Inflammatory macrophage treated with lipopolysaccharide for 4 hours (primary cell): ENCODE data around the gene AGPAT4.

Experiments
- DNase-seq: peaks from one replicate; pipeline ENCODE4 v3.0.0-alpha.2; 2020

The AGPAT4 gene

DNA sequence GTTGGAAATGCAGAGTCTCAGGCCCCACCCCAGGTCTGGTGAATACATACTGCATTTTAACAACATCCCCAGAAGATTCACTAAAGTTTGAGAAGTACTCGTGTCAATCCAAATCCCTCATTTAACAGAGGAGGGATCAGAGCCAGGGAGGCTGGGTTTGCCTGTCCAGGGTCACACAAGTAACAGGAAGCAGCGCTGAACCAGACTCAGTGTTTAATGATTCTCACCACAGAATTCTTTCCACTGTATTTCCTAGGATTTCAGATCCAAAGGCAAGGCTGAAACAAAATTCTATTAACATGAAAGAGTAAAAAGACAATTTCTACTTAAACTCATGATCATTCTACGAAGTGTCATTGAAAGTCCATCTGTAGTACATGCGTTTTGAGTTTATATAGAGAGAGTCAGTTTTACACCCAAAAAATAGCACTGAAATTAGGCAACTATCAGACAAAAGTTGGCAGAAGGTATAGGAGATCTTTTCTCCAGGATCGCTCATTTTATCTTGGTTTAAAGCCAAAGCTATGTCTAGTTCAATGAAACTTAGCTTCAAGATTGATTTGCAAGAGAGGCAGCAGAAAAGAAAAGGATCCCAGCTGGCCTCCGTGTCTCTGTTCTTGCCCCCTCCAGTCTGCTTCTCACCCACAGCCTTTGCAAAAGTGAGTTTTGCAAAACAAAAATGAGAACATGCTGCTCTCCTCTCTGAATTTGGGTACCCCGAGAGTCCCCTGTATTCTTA, 6.0 kb upstream of the AGPAT4 start:
- no peak for DNase-seq

DNA sequence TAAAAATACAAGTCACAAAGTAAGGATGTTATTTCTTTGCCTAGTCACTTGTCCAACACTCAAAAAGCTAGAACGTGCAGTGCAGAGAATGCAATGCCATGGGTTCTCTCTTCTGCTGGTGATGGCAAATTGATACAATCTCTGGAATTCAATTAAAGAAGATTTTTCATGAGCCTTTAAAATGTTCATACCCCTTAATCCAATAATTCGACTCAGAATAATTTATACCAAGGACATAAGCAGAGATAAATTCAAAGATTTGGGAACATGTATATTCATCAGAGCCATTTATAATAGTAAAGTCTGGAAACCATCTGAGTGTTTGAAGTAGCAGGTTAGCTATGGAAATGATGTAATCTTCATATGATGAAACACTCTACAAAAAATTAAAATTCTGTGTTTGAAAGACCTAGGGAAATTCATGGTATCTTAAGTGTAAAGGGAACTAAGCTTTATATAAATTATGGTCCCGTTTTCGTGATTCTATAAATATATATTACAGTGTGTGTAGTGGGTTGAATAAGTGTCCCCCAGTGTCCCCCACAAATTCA, 2.8 kb upstream of the AGPAT4 start:
- no peak for DNase-seq

DNA sequence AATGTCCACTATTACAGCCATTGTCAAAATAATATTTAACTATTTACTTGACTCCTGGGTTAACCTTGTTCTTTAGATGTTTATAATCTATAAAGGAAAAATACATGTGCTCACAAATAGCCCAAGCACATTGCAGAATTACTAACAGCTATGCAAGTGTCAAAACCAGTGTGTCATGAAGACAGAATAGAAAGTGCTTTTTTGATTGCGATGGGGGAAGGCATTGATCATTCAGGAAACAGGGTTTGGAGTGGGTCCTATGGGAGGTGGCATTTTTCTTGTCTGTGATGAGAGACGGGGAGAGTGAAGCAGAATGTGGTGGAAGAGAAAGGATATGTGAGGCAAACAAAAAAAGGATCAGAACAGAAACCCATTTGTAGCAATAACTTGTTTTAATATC, 1.0 kb upstream of the AGPAT4 start:
- DNase-seq: peak; percentile 11

DNA sequence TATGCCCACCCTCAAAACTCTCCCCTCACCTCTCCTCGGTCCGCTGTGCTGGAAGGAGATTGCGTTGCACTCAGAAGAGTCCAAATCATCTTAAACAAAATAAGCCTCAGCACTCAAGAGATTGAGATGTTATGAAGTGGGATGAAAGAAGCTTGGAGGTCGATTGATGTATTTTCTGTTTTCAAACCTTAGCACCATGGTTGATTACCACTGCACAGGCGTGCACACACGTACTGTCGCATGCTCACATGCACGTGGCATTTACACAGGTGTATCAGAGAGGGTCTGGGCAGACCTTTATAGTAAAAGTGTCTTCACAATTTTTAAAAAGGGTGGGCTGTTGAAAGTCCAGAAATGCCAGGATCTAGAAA, 612 bp upstream of the AGPAT4 start:
- no peak for DNase-seq

DNA sequence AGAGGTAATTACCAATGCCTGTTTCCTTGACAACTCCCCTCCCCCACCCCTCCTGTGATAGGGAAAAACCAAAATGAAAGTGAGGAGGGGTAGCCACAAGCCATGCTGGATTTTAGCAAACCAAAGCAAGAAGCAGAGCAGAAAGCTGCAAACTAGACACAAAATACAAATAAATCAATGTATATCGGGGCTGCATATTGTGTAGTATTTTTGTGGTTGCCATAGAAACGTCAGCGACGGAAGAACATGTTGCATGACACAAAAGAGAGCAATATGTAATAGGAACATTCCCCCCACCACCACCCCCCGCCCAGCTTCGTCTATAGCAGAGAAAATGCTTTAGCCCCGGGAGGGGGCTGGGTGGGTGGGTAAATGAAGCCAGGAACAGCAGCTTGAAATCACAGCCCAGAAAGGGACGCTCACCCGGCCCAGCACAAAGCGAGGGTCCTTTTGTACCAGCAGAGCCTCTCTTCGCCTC, 548 bp downstream of the AGPAT4 start:
- DNase-seq: peak; percentile 37

DNA sequence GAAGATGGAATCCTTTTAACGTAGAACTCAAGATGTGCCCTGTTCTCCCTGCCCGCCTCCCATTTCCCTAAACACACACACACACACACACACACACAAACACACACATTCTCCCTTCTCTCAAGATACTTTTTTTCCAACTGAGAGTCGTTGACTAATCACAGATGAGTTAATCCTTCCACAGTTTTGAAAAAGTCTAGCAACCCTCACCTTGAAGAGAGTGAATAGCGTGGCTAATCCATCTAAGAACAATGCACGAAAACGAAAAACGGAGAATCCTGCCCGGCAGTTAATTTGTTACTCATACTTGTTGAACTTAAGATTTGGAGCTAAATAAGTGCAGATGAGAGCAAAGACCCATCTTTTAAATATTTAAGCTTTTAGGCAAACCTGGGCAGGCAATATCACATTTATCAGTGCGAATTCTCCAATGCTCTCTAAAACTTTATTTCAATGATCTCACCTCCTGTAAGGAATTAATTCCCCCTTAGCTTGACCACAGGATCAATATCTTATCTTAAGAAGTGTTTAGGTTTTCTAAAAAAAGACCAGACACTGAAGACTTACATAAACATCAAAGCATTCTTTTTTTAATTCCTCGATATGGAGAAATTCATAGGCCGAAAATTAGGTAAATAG, 1.1 kb downstream of the AGPAT4 start:
- peak; percentile 11 for DNase-seq

DNA sequence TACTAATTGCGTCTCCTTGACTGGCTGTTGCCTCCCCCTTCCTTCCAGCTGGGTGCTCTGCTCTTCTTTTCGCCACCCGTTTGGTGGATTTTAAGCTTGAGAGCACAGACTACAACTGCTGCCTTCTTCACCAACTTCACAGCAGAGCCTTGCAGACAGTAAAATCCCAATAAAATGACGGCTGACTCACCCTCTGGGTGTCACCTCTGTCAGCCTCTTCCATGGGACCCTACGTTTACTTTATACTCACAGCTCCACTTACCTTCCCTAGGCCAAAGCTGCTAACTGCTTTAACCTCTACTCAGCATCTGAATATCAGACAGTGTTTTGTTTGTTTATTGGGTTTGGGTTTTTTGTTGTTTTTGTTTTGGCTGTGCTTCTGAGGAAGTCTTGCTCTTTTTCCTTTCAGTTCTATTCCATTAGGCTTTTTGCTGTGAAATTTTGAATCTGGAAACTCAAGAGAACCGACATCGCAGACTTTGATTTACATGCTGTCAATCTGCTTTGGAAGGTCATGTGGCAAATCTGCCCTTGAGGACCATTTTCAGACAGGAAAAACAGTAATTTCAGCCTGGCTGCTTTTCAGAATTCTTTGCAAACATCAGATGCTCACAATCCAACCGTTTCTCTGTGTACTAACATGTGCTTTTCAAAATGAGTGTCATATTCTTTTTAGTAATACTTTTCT, 2.4 kb downstream of the AGPAT4 start:
- no peak for DNase-seq

DNA sequence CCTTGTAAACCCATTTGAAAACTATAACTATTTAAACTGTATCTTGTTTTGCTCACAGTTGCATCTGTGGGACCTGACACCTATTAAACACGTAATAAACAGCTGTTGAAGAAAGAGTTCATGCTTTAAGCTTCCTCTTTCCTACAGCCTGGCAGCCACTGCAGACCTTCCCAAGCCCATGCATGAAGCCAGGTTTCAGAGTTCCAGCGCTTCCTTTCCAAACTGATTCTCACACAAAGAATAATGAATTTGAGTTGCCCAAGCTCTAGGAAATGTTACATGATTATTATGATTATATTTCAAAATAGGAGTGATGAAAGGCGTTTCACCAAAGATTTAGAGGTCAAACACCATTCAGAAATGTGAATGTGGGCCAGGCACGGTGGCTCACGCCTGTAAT, 3.7 kb downstream of the AGPAT4 start:
- no peak for DNase-seq

DNA sequence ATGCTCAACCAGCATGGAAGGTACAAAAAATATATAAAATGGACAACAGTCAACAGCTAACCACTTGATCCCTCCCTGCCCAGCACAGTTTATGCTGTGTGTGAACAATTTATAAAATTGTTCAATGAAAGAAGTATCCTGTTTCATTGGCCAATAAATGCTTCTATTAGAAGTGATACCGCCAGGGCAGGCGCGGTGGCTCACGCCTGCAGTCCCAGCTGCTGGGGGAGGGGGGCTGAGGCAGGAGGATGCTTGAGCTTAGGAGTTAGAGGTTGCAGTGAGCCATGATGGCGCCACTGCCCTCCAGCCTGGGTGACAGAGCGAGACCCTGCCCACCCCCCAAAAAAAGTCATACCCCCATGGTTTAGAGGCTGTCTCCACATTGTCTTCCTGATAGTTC, 4.6 kb downstream of the AGPAT4 start:
- DNase-seq: no peak

DNA sequence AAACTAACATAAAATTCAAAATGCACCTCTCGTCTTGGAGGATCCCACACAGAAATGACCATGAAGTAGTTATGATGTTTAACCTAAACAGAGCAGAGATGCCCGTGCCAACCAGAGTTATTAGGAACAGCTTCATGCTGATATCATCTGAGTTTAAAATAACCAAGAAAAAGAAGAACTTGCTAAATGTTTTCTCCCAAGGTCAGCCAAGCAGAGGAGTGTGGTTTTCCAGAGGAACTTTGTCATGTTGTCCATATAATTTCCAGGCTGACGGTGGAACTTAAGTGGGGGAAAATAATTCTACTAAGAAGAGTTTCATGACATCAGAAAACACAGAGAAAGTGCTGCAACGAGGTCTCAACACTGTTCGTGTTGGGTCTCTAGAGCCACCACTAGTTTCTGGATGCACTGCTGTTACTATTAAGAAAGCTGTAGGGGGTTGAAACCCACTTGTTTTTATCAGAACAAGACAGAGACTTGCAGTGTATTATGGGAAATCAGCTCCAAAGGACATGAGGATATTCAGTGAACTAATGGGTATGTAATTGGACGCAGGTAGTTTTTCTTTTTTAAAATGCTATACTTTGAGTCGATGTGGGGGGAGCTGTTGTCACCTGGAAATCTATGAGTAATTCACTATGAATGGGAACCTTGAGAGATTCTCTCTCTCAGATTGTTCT, 5.2 kb downstream of the AGPAT4 start:
- no peak for DNase-seq

DNA sequence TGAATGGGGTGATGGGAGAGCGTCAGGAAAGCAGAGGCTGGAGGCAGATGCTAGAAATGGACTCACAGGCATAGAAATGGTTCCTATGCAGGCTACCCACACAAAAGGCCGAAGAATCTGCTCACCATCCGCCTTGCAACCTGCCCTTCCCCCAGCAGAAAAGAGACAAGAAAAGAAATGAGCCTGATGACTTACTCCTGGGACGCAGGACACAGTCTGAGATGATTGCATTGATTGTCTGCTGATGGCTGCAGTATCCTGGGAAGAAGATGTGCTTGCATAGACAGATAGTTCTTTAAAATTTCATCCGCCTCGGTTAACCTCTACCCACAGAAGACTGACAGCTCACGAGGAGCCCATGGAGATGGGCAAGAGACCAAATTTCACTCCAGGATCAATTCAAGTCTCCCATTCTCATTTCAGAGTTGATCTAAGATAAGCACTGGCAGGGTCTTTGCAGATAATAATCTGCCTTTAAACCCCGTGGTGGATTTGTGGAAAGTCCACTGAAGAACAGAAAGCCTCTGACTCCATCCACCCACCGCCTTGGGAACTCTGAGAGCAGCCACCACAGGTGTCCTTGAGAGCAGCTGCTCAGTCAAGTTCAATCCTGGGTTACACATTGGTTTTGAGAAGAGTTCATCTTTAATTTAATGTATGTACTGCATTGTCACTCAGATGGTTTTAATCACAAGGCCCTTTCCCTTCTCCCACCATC, 7.2 kb downstream of the AGPAT4 start:
- DNase-seq: no peak

DNA sequence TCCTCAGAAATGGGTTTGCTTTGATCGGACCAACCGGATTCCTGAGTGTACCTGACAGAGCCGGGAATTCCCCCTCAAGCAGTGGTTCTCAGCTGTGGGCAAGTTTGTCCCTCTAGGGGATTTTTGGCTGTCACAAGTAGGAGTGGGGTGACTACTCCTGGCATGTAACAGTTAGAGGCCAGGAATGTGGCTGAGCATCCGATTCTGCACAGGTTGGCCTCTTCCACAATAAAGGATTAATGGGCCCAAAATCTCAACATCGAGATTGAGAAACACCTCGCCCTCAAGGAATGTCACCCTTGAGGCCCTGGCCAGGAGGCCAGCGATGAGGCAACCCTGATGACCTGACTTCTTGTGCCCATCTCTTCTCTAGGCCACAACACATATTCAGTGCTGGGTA, 7.9 kb downstream of the AGPAT4 start:
- DNase-seq: no peak

DNA sequence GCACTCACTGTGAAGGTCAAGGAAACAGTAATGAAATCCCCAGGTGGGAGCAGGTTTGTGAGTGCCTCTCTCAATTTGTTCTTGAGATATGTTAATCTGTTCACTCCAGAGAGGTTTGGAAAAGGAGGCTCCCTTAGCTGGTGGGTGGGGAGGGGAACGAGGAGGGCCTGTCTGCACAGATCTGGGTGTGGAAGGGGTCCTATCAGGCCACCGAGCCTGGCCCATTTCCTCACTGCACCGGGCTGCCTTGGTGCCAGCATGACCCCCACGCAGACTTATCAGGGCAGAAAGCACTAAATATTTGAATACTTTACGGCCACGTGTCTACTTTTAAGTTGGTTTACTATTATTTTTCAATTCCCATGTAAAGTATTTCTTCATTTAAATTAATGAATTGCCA, 8.3 kb downstream of the AGPAT4 start:
- no peak for DNase-seq

DNA sequence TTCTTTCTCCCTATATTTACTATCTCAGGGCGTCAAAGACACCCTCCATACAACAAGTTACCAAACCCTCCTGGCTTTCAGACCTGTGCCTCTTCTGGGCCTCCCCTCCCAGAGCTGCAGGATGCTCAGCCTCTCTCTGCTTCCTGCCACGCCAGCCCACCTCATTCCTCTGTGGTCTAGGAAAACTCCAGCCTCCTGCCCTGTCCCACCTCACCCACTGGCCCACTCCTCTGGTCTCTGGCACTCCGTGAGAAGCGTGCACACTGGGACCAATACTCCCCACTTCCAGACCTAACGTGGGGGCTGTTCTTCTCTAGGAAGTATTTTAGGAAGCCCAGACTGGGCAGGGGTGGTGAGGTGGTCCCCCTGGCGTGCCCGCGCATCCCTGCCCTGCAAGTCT, 9.7 kb downstream of the AGPAT4 start:
- DNase-seq: no peak

DNA sequence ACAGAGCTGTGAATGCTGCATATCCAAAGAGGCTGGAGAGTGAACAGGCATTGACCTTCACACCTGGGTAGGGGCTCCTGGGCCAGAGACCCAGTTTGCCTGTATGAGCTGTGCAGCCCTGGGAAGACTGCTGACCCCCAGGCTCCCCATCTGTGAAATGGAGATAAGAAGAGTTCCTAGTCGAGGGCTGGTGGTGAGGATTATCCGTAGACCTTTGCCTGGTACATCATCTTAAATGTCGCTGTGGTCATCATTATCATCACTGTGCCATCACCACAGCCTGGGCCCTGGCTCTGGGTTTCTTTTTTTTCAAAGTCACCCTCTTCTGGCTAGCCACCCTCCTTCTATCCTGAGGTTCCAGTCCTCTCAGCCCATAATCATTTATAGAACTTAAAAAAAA, 12.0 kb downstream of the AGPAT4 start:
- DNase-seq: no peak

DNA sequence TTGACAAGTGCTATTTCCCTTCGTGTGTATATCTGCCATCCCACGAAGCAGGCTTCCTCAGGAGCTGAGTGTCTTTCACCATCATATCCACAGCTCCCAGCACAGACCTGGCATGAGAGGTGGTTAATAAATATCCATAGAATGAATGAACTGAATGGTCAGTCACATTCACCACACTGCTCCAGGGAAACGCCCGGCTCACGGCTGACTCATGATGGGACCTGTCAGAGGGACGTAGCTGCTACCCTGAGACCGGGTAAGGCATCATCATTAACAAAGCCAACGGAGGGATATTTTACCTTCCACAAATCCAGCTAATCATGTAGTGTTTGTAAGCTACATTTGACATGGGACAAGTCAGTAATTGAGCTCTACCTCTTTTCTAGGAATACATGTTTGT, 12.5 kb downstream of the AGPAT4 start:
- no peak for DNase-seq

DNA sequence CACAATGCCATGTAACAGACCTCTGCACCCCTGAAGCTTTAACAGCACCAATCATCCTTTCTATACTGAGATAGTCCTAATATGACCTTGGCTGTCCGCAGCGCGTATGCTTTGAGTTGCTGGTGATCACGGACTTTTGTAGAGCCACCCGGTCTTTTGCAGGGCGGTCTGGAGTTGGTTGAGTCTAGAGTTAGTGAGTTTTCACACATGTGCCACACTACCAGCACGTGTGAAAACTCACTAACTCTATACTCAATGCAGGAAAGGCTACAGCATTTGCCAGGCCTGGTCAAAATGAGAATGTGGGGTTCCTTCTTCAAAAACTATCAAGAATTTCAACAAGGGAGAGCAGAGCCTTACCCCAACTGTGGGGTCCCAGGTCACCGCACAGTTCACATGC, 14.6 kb downstream of the AGPAT4 start:
- no peak for DNase-seq

DNA sequence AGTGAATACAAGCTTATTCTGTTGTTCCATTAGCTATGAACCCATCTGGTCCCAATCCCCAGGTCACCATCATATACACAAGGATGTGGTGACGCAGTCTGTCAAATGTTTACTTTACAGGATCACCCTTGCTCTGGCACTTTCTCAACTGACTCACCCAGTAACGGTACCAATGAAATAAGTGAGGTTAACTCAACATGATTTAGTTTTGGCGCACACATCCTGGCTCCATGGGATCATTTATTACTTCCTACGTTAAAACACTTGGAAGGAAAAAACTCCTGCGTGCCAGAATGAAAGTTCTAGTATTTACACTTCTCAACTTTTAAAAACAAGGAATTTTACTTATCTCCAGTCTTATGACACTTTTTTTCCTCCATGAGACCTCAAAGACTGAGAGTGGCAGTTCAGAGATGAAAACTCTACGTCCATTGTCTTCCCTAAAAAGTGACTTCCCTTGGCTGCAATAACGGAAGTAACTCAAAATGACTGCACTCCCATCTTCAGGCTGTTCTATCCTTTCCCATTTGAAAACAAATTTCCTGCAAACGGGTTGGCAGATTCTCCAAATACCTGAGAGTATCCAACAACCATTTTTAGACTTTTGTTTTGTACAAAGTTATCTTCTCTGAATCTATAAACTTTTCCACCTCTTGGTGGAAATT, 15.9 kb downstream of the AGPAT4 start:
- no peak for DNase-seq

DNA sequence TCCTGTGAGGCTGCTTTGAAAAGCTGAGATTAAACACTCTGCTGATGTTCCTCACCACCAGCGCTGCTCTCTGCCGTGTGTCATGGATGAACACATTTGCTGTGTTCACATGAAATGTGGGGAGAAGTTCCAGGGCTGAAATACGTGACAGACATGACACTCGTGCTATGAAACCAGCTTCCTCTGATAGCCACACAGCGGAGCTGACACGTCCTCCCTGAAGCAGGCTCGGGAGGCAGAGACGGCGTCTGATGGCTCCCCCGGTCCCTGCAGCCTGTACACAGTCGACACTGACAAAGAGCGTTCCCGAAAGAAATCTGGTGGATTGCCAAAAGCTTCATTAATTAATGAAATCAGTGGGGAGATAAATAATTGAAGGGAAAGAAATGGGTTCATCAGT, 17.5 kb downstream of the AGPAT4 start:
- DNase-seq: no peak

DNA sequence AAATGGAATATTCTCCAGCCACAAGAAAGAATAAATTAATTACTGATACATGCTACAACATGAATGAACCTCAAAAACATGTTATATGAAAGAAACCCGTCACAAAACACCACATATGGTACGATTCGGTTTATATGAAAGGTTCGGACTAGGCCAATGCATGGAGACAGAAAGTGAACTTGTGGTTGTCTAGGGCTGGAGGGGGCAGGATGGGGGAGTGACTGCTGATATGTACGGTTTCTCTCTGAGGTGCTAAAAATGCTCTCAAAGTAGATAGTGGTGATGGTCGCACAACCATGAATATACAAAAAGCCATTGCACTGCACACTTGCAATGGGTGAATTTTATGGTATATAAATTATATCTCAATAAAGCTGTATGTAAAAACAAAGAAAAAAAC, 18.3 kb downstream of the AGPAT4 start:
- no peak for DNase-seq

DNA sequence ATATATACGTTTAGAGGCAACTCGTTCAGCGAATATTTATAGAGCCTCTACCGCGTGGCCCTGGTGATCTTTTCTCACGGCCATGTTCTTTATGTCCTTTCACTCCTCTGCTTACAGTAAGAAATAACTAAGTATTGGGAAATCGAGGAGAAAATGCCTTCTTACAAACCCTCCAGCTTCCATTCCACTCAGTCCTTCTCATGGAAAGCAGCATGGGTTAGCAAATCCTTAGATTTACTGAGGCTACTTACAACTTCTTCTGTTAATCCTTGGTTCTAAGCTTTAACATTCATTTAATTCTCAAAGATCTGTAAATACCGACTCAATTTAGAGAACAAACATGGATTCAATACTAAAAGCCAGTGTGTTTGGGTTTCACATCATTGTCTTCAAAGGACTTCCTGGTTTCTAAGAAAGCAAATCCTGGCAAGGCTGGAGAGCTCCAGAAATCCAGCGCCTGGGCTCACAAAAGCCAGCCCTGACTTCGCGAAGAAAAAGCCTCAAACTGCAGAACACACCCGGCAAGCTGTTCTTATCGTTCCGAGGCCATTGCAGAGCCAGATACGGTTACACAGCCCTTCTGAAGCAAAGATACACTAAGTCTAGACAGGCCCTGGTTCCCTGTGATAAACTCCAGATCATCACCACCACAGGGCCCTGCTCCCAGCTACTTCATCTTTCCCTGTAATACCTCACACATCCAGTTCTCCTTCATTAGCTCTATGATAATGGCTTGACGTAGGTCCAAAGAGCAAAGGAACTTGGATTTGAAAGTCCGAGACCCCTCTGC, 19.2 kb downstream of the AGPAT4 start:
- DNase-seq: no peak
